Stimulated activated memory B cell treated with anti-CD40 and anti-IgM and Interleukin-4, amounts not matched to agents 10 μg/mL and 1 μg/mL and 100 μg/mL, for 72 hours (primary cell): Measurements from ENCODE around the gene CRIP2.
A peak's percentile ranks its signal among the peaks of the same experiment; 100 is the strongest.

Source experiments
- ATAC-seq: fragments of 150-1000 bp; cut with Tn5 transposase; 2 replicates; pipeline ENCODE4 v1.10.0; 2021
- H3K27ac Mint-ChIP-seq: one replicate; pipeline ENCODE4 v1.8.0; 2022; ENCODE audit warnings: mild to moderate bottlenecking, mixed read lengths
- H3K27me3 Mint-ChIP-seq: one replicate; pipeline ENCODE4 v1.8.0; 2022; ENCODE audit warnings: mixed read lengths
- H3K36me3 Mint-ChIP-seq: one replicate; pipeline ENCODE4 v1.8.0; 2022; ENCODE audit warnings: mixed read lengths
- H3K4me1 Mint-ChIP-seq: one replicate; pipeline ENCODE4 v1.8.0; 2022; ENCODE audit warnings: mixed read lengths
- H3K4me3 Mint-ChIP-seq: one replicate; pipeline ENCODE4 v1.8.0; 2022; ENCODE audit warnings: mild to moderate bottlenecking, moderate library complexity, mixed read lengths
- H3K9me3 Mint-ChIP-seq: one replicate; pipeline ENCODE4 v1.8.0; 2022; ENCODE audit warnings: mixed read lengths

CRIP2 gene

DNA sequence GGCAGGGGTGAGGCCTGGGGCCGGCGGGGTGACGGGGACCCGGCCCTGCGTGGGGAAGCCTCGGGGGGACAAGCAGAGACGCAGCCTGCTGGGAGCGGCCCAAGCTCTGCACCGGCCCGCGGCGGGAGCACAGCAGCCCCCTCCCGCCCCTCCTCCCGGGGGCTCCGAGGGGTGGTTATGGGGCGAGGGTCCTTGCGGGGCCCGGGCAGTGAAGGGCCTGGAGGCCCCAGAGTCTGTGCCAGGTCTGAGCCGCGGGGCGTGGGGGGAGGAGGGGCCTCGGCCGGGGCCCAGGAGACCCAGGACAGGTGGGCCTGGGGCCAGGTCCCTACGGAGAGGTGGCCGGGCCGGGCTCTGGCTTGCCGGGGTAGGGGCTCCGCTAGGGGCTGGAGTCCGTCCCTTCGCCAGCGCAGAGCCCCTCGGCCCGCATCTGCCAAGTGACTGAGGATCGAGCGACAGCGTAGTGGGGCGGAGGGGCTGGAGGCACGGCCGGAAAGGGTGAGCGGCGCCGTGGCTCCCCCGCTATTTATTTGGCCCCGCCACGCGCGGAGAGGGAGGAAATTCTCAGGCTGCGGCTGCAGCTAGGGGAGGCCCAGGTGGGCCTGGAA is 52.3 kb downstream of the CRIP2 start:
- Mint-ChIP-seq H3K27me3 (peaks cover 28% of the 10 kb centered on the region), H3K9me3 (no peaks in the 10 kb centered on the region), H3K27ac (peak overlapping the region; percentile 74), H3K36me3 (no peaks in the 10 kb centered on the region), H3K4me1 (peaks cover 40% of the 10 kb centered on the region), H3K4me3 (peak overlapping the region; percentile 86)
- peak; percentile 2 for ATAC-seq

DNA sequence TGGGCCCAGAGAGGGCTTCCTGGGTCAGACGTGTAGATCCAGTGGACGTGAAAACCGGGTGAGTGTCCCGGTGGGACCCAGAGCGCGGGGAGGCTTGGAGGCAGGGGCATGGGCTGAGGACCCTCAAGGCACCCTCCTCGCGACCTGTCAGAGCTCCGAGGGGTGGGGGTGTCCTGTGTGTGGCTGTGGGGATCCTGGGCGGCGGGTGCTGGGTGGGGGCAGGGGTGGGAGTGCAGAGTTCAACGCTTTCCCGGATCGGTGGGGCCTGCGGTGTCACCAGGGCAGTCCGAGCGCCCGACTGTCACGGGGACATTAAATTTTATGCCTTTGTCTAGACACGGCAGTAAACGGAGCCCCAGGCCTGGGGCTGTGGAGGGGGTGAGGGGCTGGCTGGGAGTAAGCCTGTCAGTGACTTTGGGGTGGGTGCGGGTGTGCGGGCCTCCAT is 52.8 kb downstream of the CRIP2 start:
- Mint-ChIP-seq H3K9me3 (no peaks in the 10 kb centered on the region), H3K36me3 (no peaks in the 10 kb centered on the region), H3K27me3 (peaks cover 24% of the 10 kb centered on the region), H3K4me3 (peak overlapping the region; percentile 86), H3K4me1 (peaks cover 45% of the 10 kb centered on the region), H3K27ac (peak overlapping the region; percentile 74)
- no peak for ATAC-seq

GRCh38 chr14:105527826-105528585 is 53.4 kb downstream of the CRIP2 start:
- Mint-ChIP-seq H3K36me3 (no peaks in the 10 kb centered on the region), H3K4me1 (peaks cover 51% of the 10 kb centered on the region), H3K9me3 (no peaks in the 10 kb centered on the region), H3K27ac (peak overlapping the region; percentile 74), H3K4me3 (peak overlapping the region; percentile 86), H3K27me3 (peaks cover 24% of the 10 kb centered on the region)
- ATAC-seq, result peak; percentile 63

DNA sequence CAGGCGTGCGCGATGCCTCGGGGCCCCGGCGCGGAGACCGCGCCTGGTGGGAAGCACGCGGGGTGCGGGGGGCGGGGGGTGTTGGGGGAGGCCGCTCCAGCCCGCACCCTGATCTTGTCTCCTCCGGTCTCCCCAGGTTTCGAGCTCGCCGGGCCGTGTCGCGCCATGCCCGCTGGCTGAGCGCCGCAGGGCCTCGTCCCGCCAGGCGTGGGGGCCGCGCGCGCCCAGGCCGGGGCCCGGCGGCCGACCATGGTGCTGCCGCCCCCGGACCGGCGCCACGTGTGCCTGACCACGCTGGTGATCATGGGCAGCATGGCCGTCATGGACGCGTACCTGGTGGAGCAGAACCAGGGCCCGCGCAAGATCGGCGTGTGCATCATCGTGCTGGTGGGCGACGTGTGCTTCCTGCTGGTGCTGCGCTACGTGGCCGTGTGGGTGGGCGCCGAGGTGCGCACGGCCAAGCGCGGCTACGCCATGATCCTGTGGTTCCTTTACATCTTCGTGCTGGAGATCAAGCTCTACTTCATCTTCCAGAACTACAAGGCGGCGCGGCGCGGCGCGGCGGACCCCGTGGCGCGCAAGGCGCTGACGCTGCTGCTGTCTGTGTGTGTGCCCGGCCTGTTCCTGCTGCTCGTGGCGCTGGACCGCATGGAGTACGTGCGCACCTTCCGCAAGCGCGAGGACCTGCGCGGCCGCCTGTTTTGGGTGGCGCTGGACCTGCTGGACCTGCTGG is 54.1 kb downstream of the CRIP2 start:
- no peak for ATAC-seq
- Mint-ChIP-seq H3K4me1 (peaks cover 55% of the 10 kb centered on the region), H3K4me3 (peak overlapping the region; percentile 86), H3K36me3 (no peaks in the 10 kb centered on the region), H3K27ac (peak overlapping the region; percentile 77), H3K9me3 (no peaks in the 10 kb centered on the region), H3K27me3 (peaks cover 24% of the 10 kb centered on the region)

DNA sequence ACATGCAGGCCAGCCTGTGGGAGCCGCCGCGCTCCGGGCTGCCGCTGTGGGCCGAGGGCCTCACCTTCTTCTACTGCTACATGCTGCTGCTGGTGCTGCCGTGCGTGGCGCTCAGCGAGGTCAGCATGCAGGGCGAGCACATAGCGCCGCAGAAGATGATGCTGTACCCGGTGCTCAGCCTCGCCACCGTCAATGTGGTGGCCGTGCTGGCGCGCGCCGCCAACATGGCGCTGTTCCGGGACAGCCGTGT is 54.6 kb downstream of the CRIP2 start:
- Mint-ChIP-seq H3K27me3 (peaks cover 24% of the 10 kb centered on the region), H3K9me3 (no peaks in the 10 kb centered on the region), H3K4me1 (peaks cover 55% of the 10 kb centered on the region), H3K27ac (peak overlapping the region; percentile 77), H3K4me3 (peak overlapping the region; percentile 78), H3K36me3 (no peaks in the 10 kb centered on the region)
- ATAC-seq, result no peak
